IPS-15b (cell line): ENCODE measurements around the gene A4GALT.

Source experiments
- H3K27me3 ChIP-seq: one replicate; pipeline ENCODE4 v1.6.1; 2013; ENCODE audit warnings: low read length; ENCODE audit not compliant: control insufficient read depth, insufficient read depth
- H3K36me3 ChIP-seq: one replicate; pipeline ENCODE4 v1.6.1; 2013; ENCODE audit warnings: low read length; ENCODE audit not compliant: control insufficient read depth, insufficient read depth
- H3K4me1 ChIP-seq: one replicate; pipeline ENCODE4 v1.6.1; 2013; ENCODE audit warnings: mild to moderate bottlenecking, low read length; ENCODE audit not compliant: control insufficient read depth, insufficient read depth
- H3K4me3 ChIP-seq: one replicate; pipeline ENCODE4 v1.5.1; 2013; ENCODE audit warnings: low read depth, low read length
- H3K9ac ChIP-seq: one replicate; pipeline ENCODE4 v1.6.1; 2013; ENCODE audit warnings: low read depth, mild to moderate bottlenecking, low read length
- H3K9me3 ChIP-seq: one replicate; pipeline ENCODE4 v1.6.1; 2013; ENCODE audit warnings: mild to moderate bottlenecking, low read length; ENCODE audit not compliant: control insufficient read depth, insufficient read depth

Gene A4GALT

DNA sequence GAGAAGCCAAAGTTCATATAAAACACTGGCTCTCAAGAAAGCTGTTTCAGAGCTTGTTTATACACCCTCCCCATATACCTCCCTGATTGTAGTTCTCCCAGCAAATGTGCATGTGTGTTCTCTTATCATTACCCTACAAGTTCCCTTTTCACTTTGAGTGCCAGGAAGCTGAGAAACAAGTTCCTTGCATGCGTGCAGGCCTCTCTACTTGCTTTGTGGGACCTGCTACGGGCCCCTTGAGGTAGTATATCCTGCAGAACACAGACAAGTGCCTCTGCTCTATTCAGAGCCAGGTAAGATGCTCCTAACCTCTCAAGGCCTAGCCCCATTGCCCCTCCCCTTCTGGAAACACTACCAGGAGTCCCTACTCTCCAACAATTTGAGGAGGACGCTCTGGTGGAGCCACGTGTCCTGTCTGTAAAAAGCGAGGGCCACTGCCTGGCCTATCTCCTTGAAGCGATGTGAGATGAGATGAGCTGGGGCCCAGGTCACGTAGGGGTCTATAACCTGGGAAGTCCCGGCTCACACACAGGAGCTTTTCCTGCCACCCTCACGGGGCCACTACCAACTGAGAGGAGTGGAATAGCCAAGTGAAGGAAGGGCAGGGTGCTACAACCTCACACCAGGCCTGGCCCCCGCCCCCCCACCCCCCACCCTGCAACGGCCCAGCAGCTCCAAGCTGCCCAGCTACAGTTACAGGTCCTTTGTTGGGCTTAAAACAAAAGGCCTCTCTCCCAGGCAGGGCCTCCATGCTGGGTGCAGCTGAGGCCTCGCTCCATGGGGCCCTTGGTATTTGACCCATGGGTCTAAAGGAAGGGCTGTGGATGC, 77.7 kb downstream of the A4GALT start:
- Histone ChIP-seq H3K4me1 (peaks cover 9% of the 10 kb centered on the region), H3K4me3 (no peak overlapping the region), H3K9ac (peak overlapping the region; percentile 65)

More for the DNA sequence above, 77.7 kb downstream of the A4GALT start:
- Histone ChIP-seq H3K36me3 (no peaks in the 10 kb centered on the region), H3K27me3 (no peaks in the 10 kb centered on the region), H3K9me3 (no peaks in the 10 kb centered on the region)
